ENCODE measurements around the gene LENG8.

LENG8 gene

DNA sequence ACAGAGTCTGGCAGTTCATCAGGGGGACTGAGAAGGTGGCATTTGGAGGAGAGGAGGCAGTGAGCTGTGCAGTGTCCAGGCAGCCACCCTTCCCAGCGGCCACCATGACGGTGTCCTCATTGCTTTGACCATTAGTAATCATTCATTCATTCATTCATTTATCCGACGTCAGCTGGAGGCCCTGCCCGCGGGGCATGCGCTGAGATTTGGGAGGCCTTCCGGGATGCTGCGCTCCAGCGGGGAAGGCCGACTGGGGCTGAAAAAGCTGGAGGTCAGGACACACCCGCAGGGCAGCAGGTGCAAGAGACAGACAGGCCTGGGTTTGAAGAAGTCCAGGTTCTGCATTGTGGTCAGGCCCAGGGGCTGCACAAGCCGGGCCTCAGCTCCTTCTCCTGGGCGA lies 24.8 kb upstream of the LENG8 start:
- no peak for DNase-seq

DNA sequence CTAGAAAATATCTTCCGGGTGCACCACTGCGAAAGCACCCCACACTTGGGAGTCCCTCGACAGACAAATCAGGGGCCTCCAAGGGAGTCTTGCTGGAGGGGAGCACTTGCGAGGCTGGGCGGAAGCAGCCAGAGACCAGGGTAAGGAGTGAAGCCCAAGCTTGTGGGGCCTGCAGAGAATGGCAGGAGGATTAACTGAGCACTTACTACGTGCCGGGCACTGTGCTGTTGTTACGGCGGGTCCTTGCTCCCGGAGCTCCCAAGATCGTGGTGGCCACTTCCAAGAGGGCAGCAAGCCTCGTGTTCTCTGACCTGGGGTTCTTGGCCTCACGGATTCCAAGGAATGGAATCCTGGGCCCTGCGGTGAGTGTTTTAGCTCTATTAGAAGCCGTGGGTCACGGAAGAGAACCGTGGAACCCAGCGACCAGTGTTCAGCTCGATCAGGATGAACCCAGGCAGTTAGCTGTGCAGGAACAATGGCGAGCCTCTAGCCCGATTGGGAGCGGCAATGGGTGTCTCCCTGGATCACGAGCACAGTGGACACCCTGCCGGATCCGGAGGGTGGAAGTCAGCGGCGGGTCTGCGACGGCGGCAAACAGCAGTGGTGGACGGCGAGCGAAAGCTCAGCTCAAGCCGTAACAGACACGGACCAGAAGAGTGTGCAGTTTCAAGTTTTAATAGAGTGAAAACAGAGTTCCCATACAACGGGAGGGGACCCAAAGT lies 24.2 kb upstream of the LENG8 start:
- no peak for DNase-seq

- DNase-seq = no peak
Measured at GRCh38 chr19:54425382-54425723, 23.6 kb upstream of the LENG8 start.

DNA sequence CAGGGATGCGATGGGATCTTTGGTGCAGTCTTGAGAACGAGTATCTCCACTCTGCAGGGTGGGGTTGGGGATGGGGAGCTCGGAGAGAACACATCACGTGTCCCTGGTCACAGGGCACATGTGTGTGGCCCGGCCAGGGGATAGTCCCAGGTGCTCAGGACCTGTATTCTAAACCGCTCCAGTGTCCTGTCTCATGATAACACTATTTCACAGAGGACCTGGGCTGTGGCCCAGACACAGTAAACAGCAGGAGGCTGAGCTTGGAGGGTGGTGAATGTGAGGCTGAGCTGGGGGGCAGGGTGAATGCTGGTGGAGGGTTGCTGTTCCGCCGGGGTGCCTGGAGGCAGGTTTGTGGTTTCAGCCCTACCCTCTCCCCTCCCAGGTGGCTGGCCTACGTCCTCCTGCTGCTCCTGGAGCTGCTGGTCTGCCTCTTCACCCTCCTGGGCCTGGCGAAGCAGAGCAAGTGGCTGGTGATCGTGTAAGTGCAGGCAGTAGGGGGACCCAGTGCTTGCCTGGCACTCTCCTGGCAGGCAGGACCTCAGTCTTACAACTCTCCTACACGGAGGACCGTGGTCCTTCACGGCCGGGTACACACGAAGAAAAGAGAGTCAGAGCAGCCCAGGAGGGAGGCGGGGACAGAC lies 22.6 kb upstream of the LENG8 start:
- DNase-seq = no peak

DNA sequence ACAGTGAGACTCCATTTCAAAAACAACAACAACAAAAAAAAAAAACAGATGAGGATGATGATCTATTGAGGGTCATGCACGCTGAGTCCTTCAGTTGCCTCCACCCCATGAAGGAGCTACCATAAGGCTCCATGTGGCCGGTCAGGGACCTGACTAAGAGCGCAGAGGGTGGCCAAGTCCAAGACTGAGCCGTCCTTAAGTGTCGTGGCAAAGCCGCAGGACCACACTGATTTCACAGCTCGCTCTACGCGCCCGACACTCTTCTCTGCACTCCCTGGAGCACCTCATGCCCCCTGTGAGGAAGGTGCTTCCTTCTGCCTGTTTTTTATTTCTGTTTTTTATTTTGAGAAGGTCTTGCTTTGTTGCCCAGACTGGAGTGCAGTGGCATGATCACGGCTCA lies 21.4 kb upstream of the LENG8 start:
- no peak for DNase-seq

DNA sequence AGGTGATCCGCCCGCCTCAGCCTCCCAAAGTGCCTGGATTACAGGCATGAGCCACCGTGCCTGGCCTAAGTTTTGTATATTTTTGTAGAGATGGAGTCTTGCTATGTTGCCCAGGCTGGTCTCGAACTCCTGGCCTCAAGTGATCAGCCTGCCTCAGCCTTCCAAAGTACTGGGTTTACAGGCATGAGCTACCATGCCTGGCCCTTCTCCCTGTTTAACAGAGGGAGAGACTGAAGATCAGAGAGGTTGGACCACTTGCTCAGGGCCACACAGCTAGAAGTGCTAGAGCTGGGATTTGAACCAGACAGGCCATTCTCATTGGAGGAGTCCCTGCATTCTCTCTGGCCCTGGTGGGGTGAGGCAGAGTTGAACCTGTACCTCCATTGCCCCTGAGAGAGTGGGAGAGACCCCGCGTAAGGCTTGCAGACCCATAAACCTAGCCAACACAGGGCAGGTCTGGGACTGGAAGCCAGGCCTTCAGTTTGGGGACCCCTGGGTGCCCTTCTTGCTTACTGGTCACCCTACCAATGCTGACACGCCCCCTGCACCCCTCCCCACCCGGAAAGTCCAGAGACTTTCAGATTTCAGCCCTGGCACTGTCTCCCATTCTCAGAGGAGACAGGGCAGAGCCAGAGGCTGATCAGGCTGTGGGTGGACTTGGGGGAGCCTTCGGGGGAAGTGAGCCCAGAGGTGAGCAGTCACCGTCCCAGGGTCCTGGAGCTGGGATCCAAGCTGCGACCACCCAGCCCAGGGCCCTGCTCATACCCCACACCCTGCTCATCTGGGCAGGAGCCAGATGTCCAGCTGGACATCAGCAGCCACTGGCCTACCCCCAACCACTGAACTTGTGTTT lies 20.4 kb upstream of the LENG8 start:
- DNase-seq = no peak

GRCh38 chr19:54429176-54429495 lies 19.9 kb upstream of the LENG8 start:
- DNase-seq = no peak

GRCh38 chr19:54429545-54430227 lies 19.3 kb upstream of the LENG8 start:
- no peak for DNase-seq

DNA sequence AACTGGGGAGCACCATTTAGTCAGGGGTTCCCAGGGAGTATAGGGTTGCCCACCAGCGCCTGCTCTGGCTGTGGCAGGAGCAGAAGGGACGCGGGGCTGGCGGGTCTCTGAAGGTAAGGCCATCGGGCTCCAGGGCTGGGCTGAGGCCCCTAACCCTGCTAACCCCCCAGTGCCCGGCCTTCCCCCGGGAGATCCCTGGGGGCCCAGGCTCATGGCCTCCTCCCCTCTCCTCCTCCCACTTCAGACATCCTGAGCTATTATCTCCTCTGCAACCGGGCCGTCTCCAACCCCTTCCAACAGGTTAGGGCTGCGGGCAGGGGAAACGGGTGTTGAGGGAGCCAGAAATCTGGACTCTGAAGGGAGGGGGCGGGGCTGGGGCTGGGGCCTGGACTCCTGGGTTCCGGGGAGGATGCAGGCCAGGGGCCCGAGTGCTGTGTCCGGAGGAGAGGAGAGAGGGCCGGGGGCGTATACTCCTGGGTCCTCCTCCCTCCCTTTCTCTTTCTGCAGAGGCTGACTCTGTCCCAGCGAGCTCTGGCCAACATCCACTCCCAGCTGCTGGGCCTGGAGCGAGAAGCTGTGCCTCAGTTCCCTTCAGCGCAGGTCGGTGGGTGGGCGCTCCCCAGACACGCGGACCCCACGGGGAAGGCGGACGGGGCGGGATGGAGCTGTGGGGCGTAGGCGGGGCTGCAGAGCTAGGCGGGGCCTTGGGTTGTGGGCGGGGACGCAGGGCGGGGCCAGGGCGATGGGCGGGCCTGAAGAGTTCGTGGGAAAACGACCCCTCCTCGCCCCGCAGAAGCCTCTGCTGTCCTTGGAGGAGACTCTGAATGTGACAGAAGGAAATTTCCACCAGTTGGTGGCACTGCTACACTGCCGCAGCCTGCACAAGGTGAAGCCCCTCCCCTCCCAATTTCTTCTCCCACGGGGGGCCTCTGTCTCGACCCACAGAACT lies 18.4 kb upstream of the LENG8 start:
- DNase-seq = no peak

GRCh38 chr19:54431255-54431838 lies 17.7 kb upstream of the LENG8 start:
- peak; percentile 10 for DNase-seq

DNA sequence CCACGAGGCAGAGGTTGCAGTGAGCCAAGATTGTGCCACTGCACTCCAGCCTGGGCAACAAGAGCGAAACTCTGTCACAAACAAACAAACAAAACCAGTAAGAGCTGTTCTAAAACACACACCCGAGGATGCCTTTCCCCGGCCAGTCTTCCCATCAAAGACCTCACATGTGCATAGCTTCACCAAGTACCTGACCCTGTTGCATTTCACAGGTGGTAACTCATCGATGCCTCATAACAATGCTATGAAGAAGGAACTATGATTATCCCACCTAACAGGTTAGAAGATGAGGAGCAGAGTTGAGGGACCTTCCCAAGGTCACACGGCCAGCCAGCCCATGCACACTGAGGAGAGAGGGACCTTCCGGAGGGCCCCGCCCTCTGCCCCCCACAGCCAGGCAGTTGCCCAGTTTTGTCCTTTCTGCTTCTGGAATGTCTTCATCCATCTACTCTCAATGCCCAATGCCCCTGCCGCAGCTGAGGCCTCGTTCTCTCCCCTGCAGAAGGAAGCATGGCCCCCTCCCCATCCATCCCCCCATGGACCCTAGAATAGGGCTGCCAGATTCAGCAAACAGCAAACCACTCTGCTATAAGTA lies 16.8 kb upstream of the LENG8 start:
- no peak for DNase-seq

DNA sequence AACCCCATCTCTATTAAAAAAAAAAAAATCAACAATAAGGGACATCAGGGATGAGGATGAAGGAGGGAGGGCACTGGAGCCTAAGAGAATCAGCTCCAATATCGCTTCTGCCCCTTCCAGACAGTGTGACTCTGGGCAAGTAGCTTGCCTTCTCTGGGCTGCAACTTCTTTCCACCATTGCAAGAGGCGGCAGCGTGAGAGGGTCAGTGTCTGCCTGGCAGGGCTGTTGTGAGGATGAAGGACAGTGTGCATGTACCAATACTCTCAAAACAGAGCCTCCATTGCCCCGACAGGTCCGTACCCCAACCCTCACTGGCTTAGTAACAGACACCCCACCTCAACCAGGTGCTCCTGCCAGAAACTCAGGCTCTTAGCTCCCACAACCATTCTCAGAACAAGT lies 15.3 kb upstream of the LENG8 start:
- DNase-seq = no peak

- DNase-seq = no peak
Measured at GRCh38 chr19:54434112-54434872, 14.7 kb upstream of the LENG8 start.

DNA sequence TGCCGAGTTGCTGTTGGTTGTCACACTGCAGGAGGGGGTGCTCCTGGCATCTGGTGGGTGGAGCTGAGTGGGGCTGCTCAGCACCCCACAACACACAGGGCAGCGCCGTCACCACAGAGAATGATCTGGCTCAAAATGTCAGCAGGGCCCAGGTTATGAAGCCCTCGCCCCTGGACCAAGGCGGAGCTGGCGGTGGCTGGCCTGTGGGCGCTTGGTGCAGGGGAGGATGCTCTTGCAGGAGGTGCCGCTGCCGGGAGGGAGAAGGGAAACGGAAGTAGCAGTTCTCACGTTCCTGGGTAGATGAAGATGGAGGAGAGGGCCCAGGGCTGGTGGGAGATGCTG lies 14.2 kb upstream of the LENG8 start:
- DNase-seq = no peak

DNA sequence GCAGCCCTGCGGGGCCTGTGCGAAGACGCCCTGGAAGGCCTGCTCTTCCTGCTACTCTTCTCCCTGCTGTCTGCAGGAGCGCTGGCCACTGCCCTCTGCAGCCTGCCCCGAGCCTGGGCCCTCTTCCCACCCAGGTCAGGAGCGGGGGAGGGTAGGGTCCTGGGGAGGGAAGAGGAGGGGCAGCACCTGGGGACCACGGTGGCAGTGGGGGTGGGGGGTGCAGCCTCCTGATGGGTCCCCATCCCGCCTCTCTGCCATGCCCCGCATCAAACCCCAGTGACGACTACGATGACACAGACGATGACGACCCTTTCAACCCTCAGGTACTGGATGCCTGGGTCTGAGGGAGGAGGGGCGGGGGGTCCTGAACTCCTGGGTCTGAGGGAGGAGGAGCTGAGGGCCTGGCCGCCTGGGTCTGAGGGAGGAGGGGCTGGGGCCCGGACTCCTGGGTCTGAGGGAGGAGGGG lies 13.4 kb upstream of the LENG8 start:
- no peak for DNase-seq

GRCh38 chr19:54436031-54436523 lies 12.9 kb upstream of the LENG8 start:
- no peak for DNase-seq

DNA sequence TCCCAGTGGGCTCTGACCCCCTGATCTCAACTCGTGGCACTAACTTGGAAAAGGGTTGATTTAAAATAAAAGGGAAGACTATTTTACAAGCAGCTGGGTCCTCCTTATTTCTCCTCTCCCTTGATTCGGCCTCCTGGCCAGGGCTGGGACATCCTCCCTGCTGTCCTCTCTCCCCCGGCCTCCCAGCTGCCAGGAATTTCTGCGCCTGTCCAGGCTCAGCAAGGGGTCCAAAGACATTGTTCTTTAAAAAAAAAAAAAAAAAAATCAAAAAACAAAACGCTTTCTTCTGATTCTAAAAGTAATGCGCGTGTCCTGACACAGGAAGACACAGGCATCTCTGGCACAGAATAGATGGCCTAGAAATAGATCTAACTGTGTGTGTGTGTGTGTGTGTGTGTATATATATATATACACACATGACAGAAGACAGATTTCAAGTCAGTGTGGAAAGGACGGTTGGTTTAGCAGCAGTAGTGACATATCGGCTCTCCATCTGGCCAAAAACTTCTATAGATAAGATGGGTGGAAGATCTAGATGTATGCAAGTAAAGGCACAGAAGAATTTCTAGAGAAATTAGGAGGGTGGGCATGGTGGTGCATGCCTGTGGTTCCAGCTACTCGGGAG lies 12.3 kb upstream of the LENG8 start:
- no peak for DNase-seq

DNA sequence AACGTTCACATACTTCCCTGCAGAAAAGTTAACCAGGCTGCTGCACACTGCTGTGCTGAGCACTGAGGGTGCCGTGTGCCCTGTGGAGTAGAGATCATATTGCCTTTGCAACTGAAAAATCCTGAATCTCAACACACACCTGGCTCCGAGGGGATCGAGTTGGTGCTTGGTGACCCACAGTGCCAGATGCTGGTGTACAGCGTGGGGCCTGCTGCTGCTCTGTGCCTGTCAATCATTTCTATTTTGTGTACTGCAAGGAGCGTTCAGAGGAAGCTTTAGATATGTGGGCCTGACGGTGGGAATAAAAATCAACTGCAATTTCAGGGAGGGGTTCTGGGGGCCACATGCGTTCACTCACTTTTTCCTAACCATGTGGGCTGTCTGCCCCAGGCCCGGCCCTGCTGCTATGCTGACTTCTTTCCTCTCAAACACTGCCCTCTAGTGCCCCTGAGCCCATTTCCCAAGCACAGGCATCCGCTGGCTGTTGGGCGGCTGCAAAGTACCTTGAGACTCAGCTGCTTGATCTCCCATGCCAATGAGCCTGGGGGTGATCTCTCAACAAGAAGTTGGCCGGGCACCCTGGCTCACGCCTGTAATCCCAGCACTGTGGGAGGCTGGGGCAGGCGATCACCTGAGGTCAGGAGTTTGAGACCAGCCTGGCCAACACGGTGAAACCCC lies 9.7 kb upstream of the LENG8 start:
- DNase-seq = no peak

DNA sequence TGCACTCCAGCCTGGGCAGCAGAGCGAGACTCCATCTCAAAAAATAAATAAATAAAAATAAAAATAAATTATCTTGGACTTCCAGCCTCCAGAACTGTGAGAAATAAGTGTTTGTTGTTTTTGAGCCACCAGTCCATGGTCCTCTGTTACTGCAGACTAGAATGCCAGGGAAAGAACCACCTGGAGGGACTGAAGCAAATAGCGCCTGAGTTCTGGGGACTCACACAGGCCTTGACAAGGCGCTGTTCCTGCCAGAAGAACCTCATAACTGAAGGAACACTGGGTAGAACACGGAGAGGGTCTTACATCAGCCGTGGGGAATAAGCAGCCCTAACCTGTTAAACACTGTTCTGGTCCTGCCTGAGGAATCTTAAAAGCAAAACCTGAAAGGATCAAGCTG lies 8.4 kb upstream of the LENG8 start:
- no peak for DNase-seq

DNA sequence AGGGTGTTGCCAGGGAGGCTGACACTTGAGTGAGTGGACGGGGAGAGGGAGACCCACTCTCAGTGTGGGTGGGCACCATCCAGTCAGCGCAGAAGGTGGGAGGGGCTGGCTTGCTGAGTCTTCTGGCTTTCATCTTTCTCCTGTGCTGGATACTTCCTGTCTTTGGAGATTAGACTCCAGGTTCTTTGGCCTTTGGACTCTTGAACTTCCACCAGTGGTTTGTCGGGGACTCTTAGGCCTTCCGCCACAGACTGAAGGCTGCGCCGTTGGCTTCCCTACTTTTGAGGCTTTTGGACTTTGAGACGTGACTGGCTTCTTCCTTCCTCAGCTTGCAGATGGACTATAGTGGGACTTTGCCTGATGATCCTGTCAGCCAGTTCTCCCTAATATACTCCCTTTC lies 4.3 kb upstream of the LENG8 start:
- no peak for DNase-seq
